RWPE1 (cell line): ENCODE measurements around the gene TM6SF1.

Experiments used
- CTCF ChIA-PET: fragments of 350-600 bp; sonication (Branson Sonifier 250); formaldehyde crosslinking; extraction: SDS; loops from one replicate; lab custom pipeline; 2021; lab: Yijun Ruan, JAX
- POLR2A ChIA-PET: fragments of 400-600 bp; formaldehyde crosslinking; extraction: SDS; loops from one replicate; lab custom pipeline; 2020; ENCODE audit warnings: antibody characterized with exemption; ENCODE audit not compliant: low non-redundant PET; lab: Yijun Ruan, JAX
- DNase-seq: peaks from one replicate; pipeline ENCODE4 v3.0.0; 2012; ENCODE audit warnings: low spot score
- H3K27ac ChIP-seq: fragments of 450-650 bp; 2 replicates; pipeline ENCODE4 v1.5.1; 2017
- TF ChIP-seq, protein P1 (sequence below): fragments of 450-650 bp; conservative IDR thresholded peaks from 2 replicates; pipeline ENCODE4 v1.5.1; 2017; ENCODE audit warnings: low read depth, mild to moderate bottlenecking

The TM6SF1 gene

DNA sequence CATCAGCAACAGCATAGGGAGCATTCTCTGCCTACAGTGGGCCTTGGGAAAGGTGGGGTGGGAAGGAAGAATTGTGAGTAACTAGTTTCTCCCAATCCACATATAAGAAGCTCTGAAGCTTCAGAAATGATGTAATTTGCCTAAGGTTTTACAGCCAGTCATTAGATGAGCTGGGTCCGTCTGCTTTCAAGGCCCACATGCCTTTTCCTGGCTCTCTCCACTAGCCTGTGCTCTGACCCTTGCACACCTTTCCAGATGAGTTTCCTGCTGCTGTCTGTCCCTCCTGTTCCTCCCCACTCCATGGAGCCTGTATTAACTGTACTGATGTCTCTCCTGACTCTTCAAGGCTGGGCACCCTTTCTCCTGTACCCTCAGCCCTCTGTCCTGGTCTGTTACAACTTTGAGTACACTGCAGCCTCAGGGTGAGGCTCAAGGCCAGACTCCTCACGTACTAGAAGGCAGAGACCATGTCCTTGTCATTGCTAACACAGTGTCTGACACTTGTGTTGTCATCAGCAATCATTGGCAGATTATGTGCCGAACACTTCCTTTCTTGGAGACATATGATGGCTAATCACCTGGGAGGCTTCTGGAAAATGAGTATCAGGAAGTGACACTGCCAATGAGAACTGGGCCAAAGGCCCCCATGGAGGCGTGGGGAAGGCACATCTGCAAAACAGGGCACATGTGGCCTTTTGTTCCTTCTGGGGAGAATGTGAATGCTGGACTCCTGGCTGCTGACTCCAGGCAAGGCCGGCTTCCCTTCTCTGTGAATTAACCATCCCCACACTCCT, 6.6 kb downstream of the TM6SF1 start:
- no peak for DNase-seq
- no peak overlapping the region for H3K27ac ChIP-seq
- TF ChIP-seq, protein P1, sequence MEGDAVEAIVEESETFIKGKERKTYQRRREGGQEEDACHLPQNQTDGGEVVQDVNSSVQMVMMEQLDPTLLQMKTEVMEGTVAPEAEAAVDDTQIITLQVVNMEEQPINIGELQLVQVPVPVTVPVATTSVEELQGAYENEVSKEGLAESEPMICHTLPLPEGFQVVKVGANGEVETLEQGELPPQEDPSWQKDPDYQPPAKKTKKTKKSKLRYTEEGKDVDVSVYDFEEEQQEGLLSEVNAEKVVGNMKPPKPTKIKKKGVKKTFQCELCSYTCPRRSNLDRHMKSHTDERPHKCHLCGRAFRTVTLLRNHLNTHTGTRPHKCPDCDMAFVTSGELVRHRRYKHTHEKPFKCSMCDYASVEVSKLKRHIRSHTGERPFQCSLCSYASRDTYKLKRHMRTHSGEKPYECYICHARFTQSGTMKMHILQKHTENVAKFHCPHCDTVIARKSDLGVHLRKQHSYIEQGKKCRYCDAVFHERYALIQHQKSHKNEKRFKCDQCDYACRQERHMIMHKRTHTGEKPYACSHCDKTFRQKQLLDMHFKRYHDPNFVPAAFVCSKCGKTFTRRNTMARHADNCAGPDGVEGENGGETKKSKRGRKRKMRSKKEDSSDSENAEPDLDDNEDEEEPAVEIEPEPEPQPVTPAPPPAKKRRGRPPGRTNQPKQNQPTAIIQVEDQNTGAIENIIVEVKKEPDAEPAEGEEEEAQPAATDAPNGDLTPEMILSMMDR, result no peak
- CTCF ChIA-PET, result interaction anchor here (0.6 kb wide), 1 partner anchor 434 kb away, joined by 5 read pairs; no protein-coding TSS in a partner anchor
- POLR2A ChIA-PET, result no interaction called here

DNA sequence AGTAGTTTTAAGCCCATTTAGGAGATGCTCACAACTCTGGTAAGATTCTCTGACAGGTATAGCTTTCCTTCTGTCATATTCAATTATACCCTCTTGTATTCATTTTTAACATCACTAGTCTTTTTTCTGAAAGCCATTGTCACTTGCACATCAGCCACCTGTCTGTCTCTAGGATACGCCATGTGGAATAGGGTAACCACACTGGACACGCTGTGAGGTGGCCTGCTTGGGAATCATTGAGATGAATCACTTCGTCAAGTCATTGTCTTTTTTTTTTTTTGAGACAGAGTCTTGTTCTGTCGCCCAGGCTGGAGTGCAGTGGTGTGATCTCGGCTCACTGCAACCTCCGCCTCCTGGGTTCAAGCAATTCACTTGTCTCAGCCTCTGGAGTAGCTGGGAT, 7.4 kb downstream of the TM6SF1 start:
- ChIA-PET POLR2A (no interaction called here), CTCF (interaction anchor here (0.6 kb wide), 1 partner anchor 433 kb away, joined by 5 read pairs; no protein-coding TSS in a partner anchor)
- DNase-seq, result no peak
- H3K27ac ChIP-seq, result no peak overlapping the region
- TF ChIP-seq, protein P1, result no peak

DNA sequence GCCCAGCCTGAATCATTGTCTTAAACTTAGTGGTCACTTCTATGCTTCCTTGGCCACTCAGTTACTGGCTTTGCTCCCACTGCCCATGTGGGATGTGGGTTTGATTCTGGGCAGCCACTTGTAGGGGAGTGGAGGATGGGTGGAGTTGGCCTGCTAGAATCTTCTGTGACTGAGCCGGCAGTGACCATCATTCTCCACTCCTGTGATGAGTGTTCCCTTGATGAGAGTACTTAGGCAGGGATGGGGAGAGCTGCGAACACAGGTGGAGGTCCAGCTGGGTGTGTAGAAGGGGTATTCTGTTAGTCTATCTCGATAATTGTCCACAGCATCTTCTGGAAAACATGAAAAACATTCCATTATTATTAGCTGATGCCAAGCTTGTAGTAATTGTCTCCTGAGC, 8.0 kb downstream of the TM6SF1 start:
- ChIA-PET POLR2A (no interaction called here), CTCF (no interaction called here)
- no peak for DNase-seq
- TF ChIP-seq, protein P1, result no peak
- no peak overlapping the region for H3K27ac ChIP-seq

DNA sequence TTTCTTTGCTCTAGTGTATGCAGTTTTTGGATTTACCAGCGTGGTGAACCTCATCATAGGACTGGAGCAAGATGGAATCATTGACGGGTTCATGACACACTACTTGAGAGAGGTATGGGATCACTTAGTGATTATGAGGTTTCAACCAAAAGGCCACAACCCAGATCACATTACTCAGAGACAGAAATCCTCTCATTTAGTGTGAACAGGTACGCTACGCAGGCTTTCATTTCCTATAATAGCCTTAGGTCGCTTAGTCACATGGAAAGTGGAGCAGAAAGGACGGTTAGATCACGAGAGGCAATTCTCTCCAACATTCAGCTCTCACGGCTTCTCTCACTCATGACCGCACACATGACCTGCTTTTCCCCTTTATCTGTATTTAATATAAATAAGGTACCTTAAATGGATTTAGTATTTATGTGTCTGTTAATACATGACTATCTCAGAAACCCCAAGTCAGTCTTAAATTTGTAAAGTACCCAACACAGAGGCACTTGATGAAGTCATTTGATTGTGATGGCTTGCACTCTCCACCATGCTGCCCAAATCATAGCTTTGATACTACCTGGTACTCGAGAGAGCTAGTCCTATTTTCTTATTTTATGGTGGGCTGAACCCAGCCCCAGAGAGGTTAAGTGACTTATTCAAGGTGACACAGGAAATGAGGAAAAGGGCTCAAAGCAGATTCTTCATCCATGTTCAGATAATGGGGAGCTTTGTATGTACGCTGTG, 8.6 kb downstream of the TM6SF1 start:
- TF ChIP-seq, protein P1, result no peak
- ChIA-PET CTCF (no interaction called here), POLR2A (no interaction called here)
- no peak overlapping the region for H3K27ac ChIP-seq
- no peak for DNase-seq

DNA sequence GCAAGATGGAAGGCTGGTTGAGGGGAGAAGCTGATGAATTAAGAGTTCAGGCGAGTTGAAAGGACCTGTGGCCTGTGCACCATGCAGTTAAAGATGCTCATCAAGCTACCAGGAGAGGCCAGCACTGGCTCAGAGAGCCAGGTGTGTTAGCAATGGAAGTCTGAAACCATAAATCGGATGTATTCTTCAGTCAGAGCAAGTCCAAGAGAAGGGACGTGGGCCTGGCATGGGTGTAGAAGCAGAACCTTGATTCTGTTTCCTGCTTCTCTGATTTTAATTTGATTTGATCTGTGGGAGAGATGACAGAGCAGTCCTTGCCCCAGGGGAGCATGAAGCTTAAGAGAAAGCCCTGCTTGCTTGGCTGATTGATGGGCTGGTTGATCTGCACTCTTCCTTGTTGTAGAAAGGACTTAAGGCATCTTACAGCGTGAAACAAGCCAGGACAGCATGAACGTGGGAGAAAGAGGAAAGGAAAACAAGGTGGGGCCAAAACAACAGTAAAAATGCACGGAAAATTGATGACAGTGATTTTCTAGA, 10.9 kb downstream of the TM6SF1 start:
- H3K27ac ChIP-seq, result no peak overlapping the region
- DNase-seq, result no peak
- CTCF ChIA-PET, result interaction anchor here (0.7 kb wide), 1 partner anchor 11 kb away, joined by 3 read pairs; no protein-coding TSS in a partner anchor
- TF ChIP-seq, protein P1, result no peak
- POLR2A ChIA-PET, result no interaction called here

DNA sequence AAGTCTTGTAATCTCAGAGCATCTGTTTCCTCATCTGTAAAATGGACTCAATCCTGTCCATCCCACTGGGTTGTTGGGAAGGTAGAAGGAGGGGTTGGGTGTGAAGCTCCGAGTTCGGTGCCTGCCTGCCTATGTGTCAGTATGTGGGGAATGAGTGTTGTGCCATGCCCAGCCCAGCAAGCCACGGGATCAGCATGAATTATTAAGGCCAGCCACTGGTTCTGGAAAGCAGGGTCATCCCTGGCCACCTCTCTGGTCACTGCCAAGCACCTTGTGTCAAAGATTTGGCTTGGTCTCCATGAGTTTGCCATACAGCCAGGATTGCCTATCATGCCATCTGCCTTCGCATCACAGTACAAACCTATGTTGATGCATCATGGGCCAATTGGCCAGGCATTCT, 11.5 kb downstream of the TM6SF1 start:
- no peak overlapping the region for H3K27ac ChIP-seq
- ChIA-PET CTCF (interaction anchor here (0.7 kb wide), 1 partner anchor 11 kb away, joined by 3 read pairs; no protein-coding TSS in a partner anchor), POLR2A (no interaction called here)
- TF ChIP-seq, protein P1, result no peak
- DNase-seq, result no peak
